GM18526 (cell line): ENCODE data around the gene OTOP2.

Experiments
- POLR2A ChIP-seq: IDR thresholded peaks from 3 replicates; pipeline ENCODE4 v1.6.1; 2011; ENCODE audit not compliant: insufficient read length; ENCODE audit errors: extremely low read depth

OTOP2 gene

GRCh38 chr17:74892974-74893911, 30.8 kb upstream of the OTOP2 start, which contains the start of gene FADS6:
Gene FADS6, minus strand, starts transcription at chr17:74893633. Its CDS starts 38 bp downstream, at chr17:74893595.
- TF ChIP-seq POLR2A: no peak

DNA sequence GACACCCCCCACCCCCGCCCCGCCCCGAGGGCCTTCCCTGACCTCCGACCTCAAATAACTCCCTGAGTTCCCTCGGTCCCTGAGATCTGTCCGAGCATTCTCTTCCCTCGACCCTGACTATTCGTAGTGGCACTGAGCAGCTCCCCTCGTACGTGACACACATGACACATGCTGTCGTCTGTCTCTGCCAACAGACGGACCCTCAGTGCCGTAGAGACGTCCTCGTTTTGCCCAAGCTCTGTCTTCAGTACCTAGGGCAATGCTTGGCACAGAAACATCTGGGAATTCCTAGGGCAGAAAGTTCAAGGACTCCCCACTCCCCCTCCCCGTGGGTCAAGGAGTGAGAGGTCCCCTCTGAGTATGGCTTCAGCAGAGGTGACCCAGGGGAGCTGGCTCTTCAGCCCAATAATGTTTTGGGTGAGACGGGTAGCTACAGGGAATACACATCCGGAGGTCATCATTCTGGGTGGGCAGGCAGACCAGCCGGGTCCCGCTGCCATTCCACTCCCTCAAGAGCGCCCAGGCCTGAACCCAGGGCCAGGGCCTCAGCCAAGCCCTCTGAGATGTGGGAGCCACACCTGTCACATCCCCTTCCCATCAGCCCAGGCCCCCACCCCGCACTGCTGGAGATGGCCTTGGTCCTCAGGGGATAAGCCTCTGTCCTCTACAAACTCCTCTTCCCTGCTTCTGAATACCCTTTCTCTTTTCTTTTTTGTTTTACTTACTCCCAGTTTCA, 30.0 kb upstream of the OTOP2 start:
- no peak for TF ChIP-seq POLR2A

DNA sequence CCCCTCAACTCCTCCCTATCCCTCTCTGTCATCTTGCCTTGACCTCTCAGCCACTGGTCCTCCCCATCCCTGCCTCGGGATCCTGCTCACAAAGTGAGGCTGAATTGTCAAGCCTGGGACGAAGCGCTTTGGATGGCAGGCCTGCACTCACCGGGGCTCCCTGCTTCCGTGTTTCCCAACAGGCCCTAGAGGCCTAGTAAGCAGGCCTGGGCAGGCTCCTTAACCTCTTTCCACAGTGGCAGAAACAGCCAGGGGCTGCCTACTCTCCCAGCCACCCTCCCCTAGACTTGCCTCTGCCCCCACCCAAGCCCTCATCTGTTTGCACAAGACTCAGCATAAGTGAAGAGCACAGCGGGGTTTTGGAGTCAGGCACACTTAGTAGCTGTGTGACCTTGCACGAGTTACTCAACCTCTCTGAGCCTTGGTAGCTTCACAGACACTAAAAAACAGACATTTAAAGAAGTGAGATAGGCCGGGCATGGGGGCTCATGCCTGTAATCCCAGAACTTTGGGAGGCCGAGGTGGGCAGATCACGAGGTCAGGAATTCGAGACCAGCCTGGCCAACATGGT, 25.6 kb upstream of the OTOP2 start:
- no peak for TF ChIP-seq POLR2A

- TF ChIP-seq POLR2A: no peak
These were observed 23.9 kb upstream of the OTOP2 start for GRCh38 chr17:74900208-74900607.

- no peak for TF ChIP-seq POLR2A
These were observed 22.5 kb upstream of the OTOP2 start for GRCh38 chr17:74901353-74902135.

DNA sequence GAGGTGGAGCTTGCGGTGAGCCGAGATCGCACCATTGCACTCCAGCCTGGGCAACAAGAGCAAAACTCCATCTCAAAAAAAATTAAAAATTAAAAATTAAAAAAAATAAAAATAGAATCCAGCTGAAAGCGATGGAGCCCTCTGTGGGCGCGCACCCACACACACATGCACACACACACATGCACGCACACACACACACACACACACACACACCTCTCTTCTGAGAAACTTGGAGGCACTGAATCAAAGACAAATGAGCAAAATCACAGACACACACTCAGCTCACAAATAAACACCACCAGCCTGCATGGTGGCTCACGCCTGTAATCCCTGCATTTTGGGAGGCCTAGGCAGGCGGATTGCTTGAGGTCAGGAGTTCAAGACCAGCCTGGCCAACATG, 21.0 kb upstream of the OTOP2 start:
- no peak for TF ChIP-seq POLR2A

- TF ChIP-seq POLR2A: no peak
These were observed 20.4 kb upstream of the OTOP2 start for GRCh38 chr17:74903671-74904070.

- TF ChIP-seq POLR2A: no peak
These were observed 19.2 kb upstream of the OTOP2 start for GRCh38 chr17:74904687-74905409.

- TF ChIP-seq POLR2A: no peak
These were observed 17.1 kb upstream of the OTOP2 start for GRCh38 chr17:74907012-74907411.

DNA sequence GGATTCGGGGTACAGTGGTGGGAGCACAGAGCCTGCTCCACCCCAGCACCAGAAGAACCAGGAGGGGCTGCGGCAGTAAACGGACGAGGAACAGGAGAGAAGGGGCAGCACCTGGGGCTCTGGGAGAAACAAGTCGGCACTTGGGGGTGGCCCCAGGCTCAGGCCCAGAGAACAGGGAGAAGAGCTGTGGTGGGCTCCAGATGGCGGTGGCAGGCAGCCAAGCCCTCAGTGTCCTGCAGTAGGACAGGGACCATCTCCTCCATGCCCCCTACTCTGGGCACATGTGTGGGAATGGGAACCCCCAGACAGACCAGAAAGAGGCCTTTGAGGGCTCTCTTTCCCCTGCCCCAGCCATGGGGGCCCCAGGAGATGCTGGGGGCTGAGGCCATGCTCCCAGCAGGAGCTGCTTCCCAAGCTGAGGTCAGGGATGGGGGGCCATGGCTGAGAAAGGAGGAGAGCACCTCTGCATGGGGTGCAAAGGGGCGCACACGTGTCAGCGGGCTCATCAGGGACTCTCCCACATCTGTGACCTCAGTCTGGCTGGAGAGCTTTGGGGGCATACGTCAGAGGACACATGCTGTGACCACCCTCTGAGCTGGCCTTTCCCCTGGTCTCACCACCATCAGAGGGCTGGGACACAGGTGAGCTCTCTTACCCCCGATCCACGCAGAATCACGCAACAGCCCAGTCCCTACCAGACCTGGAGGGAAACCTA, 7.8 kb upstream of the OTOP2 start:
- TF ChIP-seq POLR2A: no peak

DNA sequence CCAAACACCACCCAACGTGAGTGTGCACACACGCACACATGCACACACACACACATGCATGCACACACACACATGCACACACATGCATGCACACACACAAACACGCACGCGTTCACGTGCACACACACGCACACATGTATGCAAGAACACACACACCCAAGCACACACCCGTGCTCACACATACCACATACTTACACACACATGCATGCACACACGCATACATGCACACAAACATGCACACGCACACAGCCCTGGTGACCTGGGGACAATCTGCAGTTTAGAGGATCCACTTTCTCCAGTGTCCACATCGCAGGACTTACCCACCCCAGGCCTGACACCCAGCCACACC, 7.2 kb upstream of the OTOP2 start:
- TF ChIP-seq POLR2A: no peak

GRCh38 chr17:74917430-74917829, 6.6 kb upstream of the OTOP2 start:
- no peak for TF ChIP-seq POLR2A

GRCh38 chr17:74918906-74919305, 5.2 kb upstream of the OTOP2 start:
- TF ChIP-seq POLR2A: no peak
